GM10248 (cell line): Measurements from ENCODE around the gene NPNT.

Experiments
- CTCF ChIA-PET: fragments of 300-600 bp; sonication (Branson Sonifier 250); formaldehyde crosslinking; extraction: SDS; loops from one replicate; lab custom pipeline; 2021; ENCODE audit warnings: antibody characterized with exemption; lab: Yijun Ruan, JAX
- POLR2A ChIA-PET: fragments of 350-650 bp; sonication (Branson Sonifier 250); formaldehyde crosslinking; extraction: SDS; loops from one replicate; lab custom pipeline; 2020; ENCODE audit warnings: antibody characterized with exemption; lab: Yijun Ruan, JAX
- DNase-seq: peaks from one replicate; pipeline ENCODE4 v3.0.0; 2012; ENCODE audit errors: extremely low spot score
- CTCF ChIP-seq: IDR thresholded peaks from 2 replicates; pipeline ENCODE4 v1.5.1; 2012; ENCODE audit warnings: mild to moderate bottlenecking, low read depth; ENCODE audit errors: extremely low read depth, missing control alignments, control extremely low read depth

The NPNT gene

GRCh38 chr4:105996845-105997244 lies 101.6 kb downstream of the NPNT start:
- no peak for DNase-seq
- TF ChIP-seq CTCF, result no peak
- ChIA-PET CTCF (no interaction called here), POLR2A (no interaction called here)

GRCh38 chr4:105998171-105999063 lies 103.1 kb downstream of the NPNT start:
- CTCF ChIA-PET, result no interaction called here
- DNase-seq, result no peak
- POLR2A ChIA-PET, result no interaction called here
- TF ChIP-seq CTCF, result no peak

- ChIA-PET CTCF (no interaction called here), POLR2A (no interaction called here)
- no peak for TF ChIP-seq CTCF
- no peak for DNase-seq
Observed at GRCh38 chr4:106002994-106003393, 107.7 kb downstream of the NPNT start.

GRCh38 chr4:106010761-106011160 lies 115.5 kb downstream of the NPNT start:
- DNase-seq, result no peak
- CTCF ChIA-PET, result no interaction called here
- POLR2A ChIA-PET, result no interaction called here
- TF ChIP-seq CTCF, result no peak

- ChIA-PET CTCF (interaction anchor here (0.9 kb wide), 1 partner anchor 11 kb away, joined by 3 read pairs; no protein-coding TSS in a partner anchor), POLR2A (no interaction called here)
- DNase-seq, result no peak
- no peak for TF ChIP-seq CTCF
Observed at GRCh38 chr4:106011387-106011786, 116.1 kb downstream of the NPNT start.

GRCh38 chr4:106017975-106018374 lies 122.7 kb downstream of the NPNT start:
- no peak for TF ChIP-seq CTCF
- POLR2A ChIA-PET, result no interaction called here
- CTCF ChIA-PET, result no interaction called here
- no peak for DNase-seq

- ChIA-PET CTCF (interaction anchor here (1.3 kb wide), 2 partner anchors 18 to 19 kb away, joined by 3 to 4 read pairs; no protein-coding TSS in a partner anchor), POLR2A (no interaction called here)
- DNase-seq, result no peak
- TF ChIP-seq CTCF, result no peak
Observed at GRCh38 chr4:106019771-106020170, 124.5 kb downstream of the NPNT start.
